ENCODE data around the gene COA3. TPM values are rescaled to one million over a fixed set of nuclear protein-coding genes. Genes with fewer than 3 reads are reported as not detected.

Gene COA3
- total RNA-seq, 4 donors from 2014 or later: 68.5 to 156 (median 139) TPM

DNA sequence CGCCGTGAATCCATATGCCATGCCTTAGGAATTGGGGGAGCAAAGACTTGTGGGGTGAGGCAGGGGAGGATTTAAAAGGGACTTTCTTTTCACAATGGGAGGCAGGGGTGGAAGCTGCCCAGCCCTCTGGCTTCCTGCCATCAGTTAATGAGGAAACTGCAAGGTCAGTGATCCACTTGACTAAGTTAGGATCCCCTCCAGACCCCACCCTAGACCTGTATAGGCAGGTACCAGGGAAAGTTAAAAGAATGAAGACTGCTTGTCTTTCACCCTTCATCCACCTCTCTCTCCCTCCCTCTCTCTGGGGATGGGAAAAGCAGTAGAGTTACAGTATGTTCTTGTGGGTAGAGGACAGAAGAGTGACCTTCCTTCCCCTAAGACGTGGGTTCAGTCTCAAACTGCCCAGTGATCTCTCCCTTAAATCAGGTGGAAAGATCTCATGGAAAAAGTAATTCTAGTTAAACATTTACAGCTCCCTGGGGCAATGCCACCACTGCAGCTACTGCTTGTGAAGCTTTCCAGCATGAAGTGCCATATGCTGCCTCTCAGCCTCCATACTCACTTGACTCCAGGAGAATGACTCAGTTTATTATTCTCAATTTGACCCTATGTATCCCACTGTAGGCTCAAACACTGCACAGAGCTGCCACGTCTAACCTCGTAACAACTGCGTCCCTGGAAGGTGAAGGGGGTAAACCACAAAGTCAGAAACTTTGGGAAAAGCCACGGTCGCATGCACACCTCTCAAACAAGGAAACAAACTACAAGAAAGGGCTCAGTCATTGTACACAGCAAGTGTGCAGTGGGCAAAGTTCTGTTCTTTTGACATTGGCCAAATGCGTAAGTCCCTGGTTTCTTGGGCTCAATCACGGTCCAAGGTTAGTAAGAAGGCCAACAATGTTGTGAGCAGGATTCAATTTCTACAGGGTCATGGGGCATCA is 1.2 kb downstream of the COA3 start:
- Histone ChIP-seq H3K9me3 (no peaks in the 10 kb centered on the region), H3K27me3 (no peaks in the 10 kb centered on the region), H3K4me3 (peak overlapping the region; percentile 66 to 96 (median 84)), H3K4me1 (peaks cover 0 to 29% (median 2%) of the 10 kb centered on the region in 4 donors), H3K27ac (peak overlapping the region in 3 of 4 donors; percentile 68 to 93 (median 83)), H3K36me3 (peaks cover 0 to 5% (median 0%) of the 10 kb centered on the region in 3 donors)
- TF ChIP-seq POLR2A (IDR thresholded peaks at IDR 0.05): peak; percentile 79 to 86
- TF ChIP-seq, protein P1, sequence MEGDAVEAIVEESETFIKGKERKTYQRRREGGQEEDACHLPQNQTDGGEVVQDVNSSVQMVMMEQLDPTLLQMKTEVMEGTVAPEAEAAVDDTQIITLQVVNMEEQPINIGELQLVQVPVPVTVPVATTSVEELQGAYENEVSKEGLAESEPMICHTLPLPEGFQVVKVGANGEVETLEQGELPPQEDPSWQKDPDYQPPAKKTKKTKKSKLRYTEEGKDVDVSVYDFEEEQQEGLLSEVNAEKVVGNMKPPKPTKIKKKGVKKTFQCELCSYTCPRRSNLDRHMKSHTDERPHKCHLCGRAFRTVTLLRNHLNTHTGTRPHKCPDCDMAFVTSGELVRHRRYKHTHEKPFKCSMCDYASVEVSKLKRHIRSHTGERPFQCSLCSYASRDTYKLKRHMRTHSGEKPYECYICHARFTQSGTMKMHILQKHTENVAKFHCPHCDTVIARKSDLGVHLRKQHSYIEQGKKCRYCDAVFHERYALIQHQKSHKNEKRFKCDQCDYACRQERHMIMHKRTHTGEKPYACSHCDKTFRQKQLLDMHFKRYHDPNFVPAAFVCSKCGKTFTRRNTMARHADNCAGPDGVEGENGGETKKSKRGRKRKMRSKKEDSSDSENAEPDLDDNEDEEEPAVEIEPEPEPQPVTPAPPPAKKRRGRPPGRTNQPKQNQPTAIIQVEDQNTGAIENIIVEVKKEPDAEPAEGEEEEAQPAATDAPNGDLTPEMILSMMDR (IDR thresholded peaks at IDR 0.05): no peak
- DNase-seq: peak in 2 of 3 donors; percentile 60 to 79

DNA sequence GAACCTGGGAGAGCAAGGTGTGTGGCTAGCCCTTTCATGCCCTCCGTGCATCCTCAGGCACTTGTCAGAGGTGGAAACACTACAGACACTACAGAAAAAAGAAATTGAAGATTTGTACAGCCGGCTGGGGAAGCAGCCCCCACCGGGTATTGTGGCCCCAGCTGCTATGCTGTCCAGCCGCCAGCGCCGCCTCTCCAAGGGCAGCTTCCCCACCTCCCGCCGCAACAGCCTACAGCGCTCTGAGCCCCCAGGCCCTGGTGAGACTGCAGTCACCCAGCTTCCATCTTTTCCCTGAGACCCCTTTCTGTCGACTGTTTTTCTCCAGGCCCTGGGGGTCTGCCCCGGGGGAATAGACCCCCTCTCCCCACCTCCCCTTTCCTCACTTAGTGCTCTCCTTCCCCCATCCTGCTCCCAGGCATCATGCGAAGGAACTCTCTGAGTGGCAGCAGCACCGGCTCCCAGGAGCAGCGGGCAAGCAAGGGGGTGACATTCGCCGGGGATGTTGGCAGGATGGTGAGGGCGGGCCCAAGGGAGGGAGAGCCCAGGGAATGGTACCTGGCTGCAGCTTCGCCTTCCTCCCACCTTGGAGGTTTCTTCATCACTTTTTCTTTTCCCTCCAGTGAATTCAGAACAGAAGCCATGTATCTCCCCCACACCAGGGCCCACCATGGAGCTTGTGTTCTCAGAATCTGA is 2.3 kb downstream of the COA3 start:
- peaks cover 0 to 29% (median 2%) of the 10 kb centered on the region in 4 donors for H3K4me1 ChIP-seq
- peak in 2 of 3 donors; percentile 38 to 40 for DNase-seq
- H3K27ac ChIP-seq: peak overlapping the region in 2 of 4 donors; percentile 83 to 93
- H3K27me3 ChIP-seq: no peaks in the 10 kb centered on the region
- peaks cover 0 to 5% (median 0%) of the 10 kb centered on the region in 3 donors for H3K36me3 ChIP-seq
- TF ChIP-seq, protein P1 (IDR thresholded peaks at IDR 0.05): no peak
- no peak for TF ChIP-seq POLR2A (IDR thresholded peaks at IDR 0.05)
- H3K4me3 ChIP-seq: no peak overlapping the region
- no peaks in the 10 kb centered on the region for H3K9me3 ChIP-seq

DNA sequence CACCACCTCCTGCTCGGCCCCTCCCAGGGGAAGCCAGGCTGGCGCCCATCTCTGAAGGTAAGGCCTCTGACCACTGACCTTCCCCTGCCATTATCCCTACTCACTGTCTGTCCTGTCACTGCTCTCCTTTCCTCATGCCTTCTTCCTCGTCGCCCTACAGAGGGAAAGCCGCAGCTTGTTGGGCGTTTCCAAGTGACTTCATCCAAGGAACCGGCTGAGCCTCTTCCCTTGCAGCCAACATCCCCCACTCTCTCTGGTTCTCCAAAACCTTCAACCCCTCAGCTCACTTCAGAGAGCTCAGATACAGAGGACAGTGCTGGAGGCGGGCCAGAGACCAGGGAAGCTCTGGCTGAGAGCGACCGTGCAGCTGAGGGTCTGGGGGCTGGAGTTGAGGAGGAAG is 3.0 kb downstream of the COA3 start:
- TF ChIP-seq POLR2A (IDR thresholded peaks at IDR 0.05): no peak
- TF ChIP-seq, protein P1 (IDR thresholded peaks at IDR 0.05): no peak
- Histone ChIP-seq H3K27me3 (no peaks in the 10 kb centered on the region), H3K36me3 (peaks cover 0 to 5% (median 0%) of the 10 kb centered on the region in 3 donors), H3K4me1 (peaks cover 0 to 29% (median 2%) of the 10 kb centered on the region in 4 donors), H3K9me3 (no peaks in the 10 kb centered on the region), H3K4me3 (no peak overlapping the region), H3K27ac (no peak overlapping the region)
- peak in 1 of 3 donors; percentile 46 for DNase-seq

DNA sequence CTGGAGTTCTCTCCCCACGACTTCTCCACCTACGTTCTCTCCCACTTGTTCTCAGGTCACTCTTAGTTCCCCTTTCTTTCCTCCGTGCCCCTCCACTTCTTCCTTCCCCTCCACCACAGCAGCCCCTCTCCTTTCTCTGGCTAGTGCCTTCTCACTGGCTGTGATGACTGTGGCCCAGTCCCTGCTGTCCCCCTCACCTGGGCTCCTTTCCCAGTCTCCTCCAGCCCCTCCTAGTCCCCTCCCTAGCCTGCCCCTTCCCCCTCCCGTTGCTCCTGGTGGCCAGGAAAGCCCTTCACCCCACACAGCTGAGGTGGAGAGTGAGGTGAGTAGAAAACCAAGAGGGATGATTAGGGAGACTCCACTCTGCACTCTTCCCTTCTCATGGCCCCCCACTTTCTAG is 3.4 kb downstream of the COA3 start:
- no peak for TF ChIP-seq POLR2A (IDR thresholded peaks at IDR 0.05)
- TF ChIP-seq, protein P1 (IDR thresholded peaks at IDR 0.05): no peak
- Histone ChIP-seq H3K27ac (no peak overlapping the region), H3K9me3 (no peaks in the 10 kb centered on the region), H3K4me3 (no peak overlapping the region), H3K36me3 (peaks cover 0 to 5% (median 0%) of the 10 kb centered on the region in 3 donors), H3K27me3 (no peaks in the 10 kb centered on the region), H3K4me1 (peaks cover 0 to 29% (median 2%) of the 10 kb centered on the region in 4 donors)
- DNase-seq: no peak

DNA sequence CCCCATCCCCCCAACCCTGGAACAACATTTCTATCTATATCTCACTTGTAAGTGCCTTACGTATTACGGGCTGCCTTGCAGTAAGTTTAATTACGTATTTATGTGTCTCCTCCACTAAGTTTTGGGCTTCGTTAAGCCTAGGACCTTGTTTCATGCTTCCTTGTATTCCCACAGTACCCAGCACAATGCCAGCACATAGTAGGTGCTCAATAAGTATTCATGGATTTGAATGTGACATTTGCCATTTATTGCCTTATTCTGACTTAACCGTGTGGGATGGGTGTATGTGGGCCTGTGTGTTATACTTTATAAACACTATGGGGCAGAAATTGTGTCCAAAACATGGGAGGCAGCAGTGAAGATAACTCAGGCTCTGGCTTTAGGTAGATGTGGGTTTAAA is 6.0 kb downstream of the COA3 start:
- Histone ChIP-seq H3K9me3 (no peaks in the 10 kb centered on the region), H3K27me3 (no peaks in the 10 kb centered on the region), H3K36me3 (peaks cover 0 to 5% (median 0%) of the 10 kb centered on the region in 3 donors), H3K4me3 (no peak overlapping the region), H3K27ac (no peak overlapping the region), H3K4me1 (peaks cover 0 to 20% (median 0%) of the 10 kb centered on the region in 4 donors)
- TF ChIP-seq POLR2A (IDR thresholded peaks at IDR 0.05): no peak
- TF ChIP-seq, protein P1 (IDR thresholded peaks at IDR 0.05): no peak
- no peak for DNase-seq

Measured in Peyer's patch (tissue), 4 donors.